ENCODE measurements around the gene GOLGA3. TPM values are rescaled to one million over a fixed set of nuclear protein-coding genes. Genes with fewer than 3 reads are reported as not detected.

The GOLGA3 gene
- total RNA-seq, 1 donor from 2014 or later: 134 TPM

GRCh38 chr12:132740313-132740646 is 88.4 kb downstream of the GOLGA3 start:
- Histone ChIP-seq H3K4me3 (ENCODE audit: low read depth, low read length) (no peak overlapping the region), H3K36me3 (ENCODE audit: control insufficient read depth, insufficient read depth, low read length) (peaks cover 47% of the 10 kb centered on the region), H3K27me3 (ENCODE audit: control insufficient read depth, insufficient read depth, low read length) (no peaks in the 10 kb centered on the region)
- DNase-seq (ENCODE audit: low read depth): no peak
- no peak for FAIRE-seq
- no peak for TF ChIP-seq CTCF (IDR thresholded peaks at IDR 0.05; ENCODE audit: insufficient read depth, low read length, severe bottlenecking)

- no peak overlapping the region for H3K4me3 ChIP-seq (ENCODE audit: low read depth, low read length)
- peaks cover 47% of the 10 kb centered on the region for H3K36me3 ChIP-seq (ENCODE audit: control insufficient read depth, insufficient read depth, low read length)
- FAIRE-seq (no peak), DNase-seq (ENCODE audit: low read depth) (no peak)
- no peak for TF ChIP-seq CTCF (IDR thresholded peaks at IDR 0.05; ENCODE audit: insufficient read depth, low read length, severe bottlenecking)
- H3K27me3 ChIP-seq (ENCODE audit: control insufficient read depth, insufficient read depth, low read length): no peaks in the 10 kb centered on the region
Measured at GRCh38 chr12:132739600-132740312, 88.9 kb downstream of the GOLGA3 start.

DNA sequence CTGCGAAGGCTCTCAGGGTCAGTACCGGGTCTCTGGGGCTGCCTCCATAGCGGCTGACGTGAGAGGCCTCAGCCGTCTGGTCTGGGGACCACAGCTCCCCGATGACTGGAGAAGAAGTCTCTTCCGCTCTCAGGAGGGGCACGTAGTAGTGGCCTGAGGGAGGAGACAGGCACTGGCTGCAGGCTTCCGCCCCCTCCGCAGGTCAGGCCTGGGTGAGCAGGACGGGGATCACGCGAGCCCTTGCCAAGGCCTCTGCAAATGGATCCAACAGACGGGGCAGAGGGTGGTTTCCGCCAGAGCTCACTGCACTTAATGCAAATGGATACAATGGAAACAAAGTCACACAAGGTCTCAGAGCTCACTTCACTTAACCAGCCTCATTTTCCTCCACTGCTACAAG is 91.8 kb downstream of the GOLGA3 start:
- Histone ChIP-seq H3K27me3 (ENCODE audit: control insufficient read depth, insufficient read depth, low read length) (no peaks in the 10 kb centered on the region), H3K36me3 (ENCODE audit: control insufficient read depth, insufficient read depth, low read length) (peaks cover 39% of the 10 kb centered on the region), H3K4me3 (ENCODE audit: low read depth, low read length) (no peak overlapping the region)
- DNase-seq (ENCODE audit: low read depth): no peak
- no peak for FAIRE-seq
- TF ChIP-seq CTCF (IDR thresholded peaks at IDR 0.05; ENCODE audit: insufficient read depth, low read length, severe bottlenecking): no peak

GRCh38 chr12:132736378-132736777 is 92.3 kb downstream of the GOLGA3 start:
- Histone ChIP-seq H3K4me3 (ENCODE audit: low read depth, low read length) (no peak overlapping the region), H3K36me3 (ENCODE audit: control insufficient read depth, insufficient read depth, low read length) (peaks cover 42% of the 10 kb centered on the region), H3K27me3 (ENCODE audit: control insufficient read depth, insufficient read depth, low read length) (no peaks in the 10 kb centered on the region)
- TF ChIP-seq CTCF (IDR thresholded peaks at IDR 0.05; ENCODE audit: insufficient read depth, low read length, severe bottlenecking): no peak
- DNase-seq (ENCODE audit: low read depth): no peak
- FAIRE-seq: no peak

DNA sequence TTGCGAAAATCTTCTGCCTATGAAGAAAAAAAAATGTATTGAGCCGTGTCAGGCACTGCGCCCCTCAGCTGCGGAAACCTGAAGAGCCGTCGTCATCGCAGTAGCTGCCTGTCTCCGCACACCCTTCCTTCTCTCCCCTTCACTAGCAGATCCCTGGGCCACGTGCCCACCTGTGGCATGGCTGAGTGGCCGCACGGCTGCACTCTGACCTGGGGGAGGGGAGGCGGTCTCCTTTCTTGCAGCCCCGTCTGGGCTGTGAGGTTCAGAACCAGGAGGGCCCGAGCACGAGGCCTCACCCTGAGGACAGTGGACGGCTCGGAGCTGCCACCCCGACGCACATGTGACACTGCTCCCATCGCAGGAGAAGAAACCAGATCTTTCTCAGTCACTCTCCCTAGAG is 93.2 kb downstream of the GOLGA3 start:
- no peak overlapping the region for H3K4me3 ChIP-seq (ENCODE audit: low read depth, low read length)
- DNase-seq (ENCODE audit: low read depth) (no peak), FAIRE-seq (no peak)
- no peak for TF ChIP-seq CTCF (IDR thresholded peaks at IDR 0.05; ENCODE audit: insufficient read depth, low read length, severe bottlenecking)
- H3K27me3 ChIP-seq (ENCODE audit: control insufficient read depth, insufficient read depth, low read length): no peaks in the 10 kb centered on the region
- H3K36me3 ChIP-seq (ENCODE audit: control insufficient read depth, insufficient read depth, low read length): peaks cover 41% of the 10 kb centered on the region

- Histone ChIP-seq H3K27me3 (ENCODE audit: control insufficient read depth, insufficient read depth, low read length) (no peaks in the 10 kb centered on the region), H3K4me3 (ENCODE audit: low read depth, low read length) (no peak overlapping the region), H3K36me3 (ENCODE audit: control insufficient read depth, insufficient read depth, low read length) (peaks cover 35% of the 10 kb centered on the region)
- TF ChIP-seq CTCF (IDR thresholded peaks at IDR 0.05; ENCODE audit: insufficient read depth, low read length, severe bottlenecking): no peak
- no peak for FAIRE-seq
- no peak for DNase-seq (ENCODE audit: low read depth)
Measured at GRCh38 chr12:132734206-132734605, 94.5 kb downstream of the GOLGA3 start.
